Measurements from ENCODE around the gene ALOX5AP. TPM values are rescaled to one million over a fixed set of nuclear protein-coding genes. Genes with fewer than 3 reads are reported as not detected.

Gene ALOX5AP
- 52.0 TPM for polyA plus RNA-seq (2012; ENCODE audit: low read depth, missing spikeins)

DNA sequence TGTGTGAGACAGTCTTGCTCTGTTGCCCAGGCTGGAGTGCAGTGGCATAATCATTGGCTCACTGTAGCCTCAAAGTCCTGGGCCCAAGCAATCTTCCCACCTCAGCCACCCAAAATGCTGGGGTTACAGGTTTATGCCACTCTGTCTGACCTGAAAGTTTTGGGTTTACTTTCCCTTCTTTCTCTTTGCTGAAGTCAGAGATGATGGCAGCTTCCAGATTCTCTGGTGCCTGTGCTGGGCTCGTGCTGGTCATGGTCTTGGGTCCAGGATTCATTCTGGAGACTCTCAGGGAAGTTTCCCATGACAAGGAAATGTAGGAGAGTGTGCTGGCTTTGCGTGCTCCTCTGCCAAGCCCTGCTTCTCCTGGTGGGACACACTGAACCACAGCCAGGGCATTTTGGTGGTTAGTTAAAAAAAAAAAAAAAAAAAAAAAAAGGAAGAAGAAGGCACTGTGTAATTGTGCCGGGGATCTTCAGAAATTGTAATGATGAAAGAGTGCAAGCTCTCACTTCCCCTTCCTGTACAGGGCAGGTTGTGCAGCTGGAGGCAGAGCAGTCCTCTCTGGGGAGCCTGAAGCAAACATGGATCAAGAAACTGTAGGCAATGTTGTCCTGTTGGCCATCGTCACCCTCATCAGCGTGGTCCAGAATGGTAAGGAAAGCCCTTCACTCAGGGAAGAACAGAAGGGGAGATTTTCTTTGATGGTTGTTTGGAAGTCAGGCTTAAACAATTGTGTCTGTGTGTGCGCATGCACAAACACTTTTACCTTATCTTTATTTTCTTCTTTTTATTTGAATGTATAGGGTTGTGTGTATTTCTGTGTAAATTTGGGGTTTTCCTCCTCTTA is at the start of gene ALOX5AP:
ALOX5AP (plus strand) TSS at position 519 of the 847 bp plus-strand sequence; CDS start at position 582, 63 bp downstream.
- DNase-seq (ENCODE audit: insufficient read length, low spot score) (peak; percentile 42), FAIRE-seq (peak; percentile 85)
- TF ChIP-seq TAF1 (IDR thresholded peaks at IDR 0.05; ENCODE audit: low read depth, low read length) (peak; percentile 60; the same call in 1 of the 2 replicates), SPI1 (IDR thresholded peaks at IDR 0.05; ENCODE audit: low read depth, low read length) (peak; percentile 98), POLR2AphosphoS5 (IDR thresholded peaks at IDR 0.05; ENCODE audit: low read depth, low read length) (peak; percentile 76), POLR2A (IDR thresholded peaks at IDR 0.05; ENCODE audit: low read depth, low read length) (peak; percentile 90), POU2F2 (IDR thresholded peaks at IDR 0.05; ENCODE audit: low read depth, low read length) (peak; percentile 47; the same call in 1 of the 2 replicates), PAX5 (IDR thresholded peaks at IDR 0.05; ENCODE audit: insufficient read depth, low read length, severe bottlenecking) (no peak)

DNA sequence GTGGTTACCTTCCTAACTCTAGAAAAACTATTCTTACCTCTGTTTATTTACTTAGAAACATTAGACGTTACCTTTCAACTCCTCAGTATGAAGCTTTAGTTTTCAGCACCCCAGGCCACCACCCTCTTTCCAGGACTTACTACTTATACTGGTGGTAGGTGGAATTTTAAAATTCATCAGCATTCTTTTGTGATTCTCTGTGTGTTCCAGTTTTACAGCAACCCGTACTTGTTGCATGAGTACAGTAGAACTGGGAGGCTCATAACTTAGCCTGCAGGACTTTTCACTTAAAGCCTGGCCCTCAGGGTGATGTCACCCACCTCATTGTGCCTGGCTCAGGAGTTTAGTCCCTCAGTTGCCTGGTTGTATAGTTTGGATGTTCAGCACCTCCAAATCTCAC is 49.4 kb upstream of the ALOX5AP start:
- no peak for FAIRE-seq
- TF ChIP-seq POLR2AphosphoS5 (IDR thresholded peaks at IDR 0.05; ENCODE audit: low read depth, low read length) (no peak), POU2F2 (IDR thresholded peaks at IDR 0.05; ENCODE audit: low read depth, low read length) (no peak), PAX5 (IDR thresholded peaks at IDR 0.05; ENCODE audit: insufficient read depth, low read length, severe bottlenecking) (no peak), POLR2A (IDR thresholded peaks at IDR 0.05; ENCODE audit: low read depth, low read length) (no peak), SPI1 (IDR thresholded peaks at IDR 0.05; ENCODE audit: low read depth, low read length) (no peak), TAF1 (IDR thresholded peaks at IDR 0.05; ENCODE audit: low read depth, low read length) (no peak)
- DNase-seq (ENCODE audit: insufficient read length, low spot score), result no peak

DNA sequence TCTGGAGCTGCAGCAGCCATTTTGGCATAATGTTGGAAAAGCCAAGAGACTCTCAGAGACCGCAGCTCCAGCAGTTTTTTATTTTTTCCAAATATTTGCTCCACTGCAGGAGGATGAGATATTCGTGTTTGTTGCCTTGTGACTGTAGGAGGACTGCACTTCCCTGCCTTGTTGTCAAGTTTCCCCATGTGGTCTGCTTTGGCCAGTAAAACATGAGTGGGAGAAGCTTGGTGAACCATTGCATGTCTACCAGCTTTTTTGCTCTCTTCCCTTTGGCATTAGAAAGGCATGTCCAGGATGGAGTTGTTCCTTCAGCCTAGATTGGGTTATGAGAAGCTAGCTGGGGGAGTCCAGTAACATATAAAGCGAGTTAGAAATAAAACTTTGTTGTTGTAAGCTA is 47.7 kb upstream of the ALOX5AP start:
- TF ChIP-seq SPI1 (IDR thresholded peaks at IDR 0.05; ENCODE audit: low read depth, low read length) (no peak), POU2F2 (IDR thresholded peaks at IDR 0.05; ENCODE audit: low read depth, low read length) (no peak), TAF1 (IDR thresholded peaks at IDR 0.05; ENCODE audit: low read depth, low read length) (no peak), POLR2AphosphoS5 (IDR thresholded peaks at IDR 0.05; ENCODE audit: low read depth, low read length) (no peak), PAX5 (IDR thresholded peaks at IDR 0.05; ENCODE audit: insufficient read depth, low read length, severe bottlenecking) (no peak), POLR2A (IDR thresholded peaks at IDR 0.05; ENCODE audit: low read depth, low read length) (no peak)
- no peak for FAIRE-seq
- no peak for DNase-seq (ENCODE audit: insufficient read length, low spot score)

DNA sequence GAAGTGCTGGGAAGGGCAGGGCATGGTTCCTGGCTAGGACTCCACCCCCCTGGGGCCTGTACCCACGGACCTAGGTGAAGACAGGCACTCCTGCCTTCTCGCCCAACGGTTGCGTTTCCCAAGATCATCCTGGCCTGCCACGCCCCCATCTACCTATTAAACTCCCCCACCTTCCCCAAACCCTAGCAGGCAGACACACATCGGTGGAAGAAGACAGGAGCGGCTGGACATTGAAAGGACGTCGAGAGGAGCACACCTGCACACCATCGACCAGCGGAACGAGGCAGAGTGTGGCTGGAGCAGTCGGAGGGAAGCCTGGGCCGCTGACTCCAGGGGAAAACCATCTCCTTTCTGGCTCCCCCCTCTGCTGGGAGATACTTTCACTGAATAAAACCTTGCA is 45.6 kb upstream of the ALOX5AP start:
- no peak for DNase-seq (ENCODE audit: insufficient read length, low spot score)
- no peak for TF ChIP-seq PAX5 (IDR thresholded peaks at IDR 0.05; ENCODE audit: insufficient read depth, low read length, severe bottlenecking)
- no peak for TF ChIP-seq SPI1 (IDR thresholded peaks at IDR 0.05; ENCODE audit: low read depth, low read length)
- TF ChIP-seq POLR2A (IDR thresholded peaks at IDR 0.05; ENCODE audit: low read depth, low read length), result no peak
- no peak for TF ChIP-seq POU2F2 (IDR thresholded peaks at IDR 0.05; ENCODE audit: low read depth, low read length)
- TF ChIP-seq POLR2AphosphoS5 (IDR thresholded peaks at IDR 0.05; ENCODE audit: low read depth, low read length), result no peak
- no peak for TF ChIP-seq TAF1 (IDR thresholded peaks at IDR 0.05; ENCODE audit: low read depth, low read length)
- FAIRE-seq, result no peak

DNA sequence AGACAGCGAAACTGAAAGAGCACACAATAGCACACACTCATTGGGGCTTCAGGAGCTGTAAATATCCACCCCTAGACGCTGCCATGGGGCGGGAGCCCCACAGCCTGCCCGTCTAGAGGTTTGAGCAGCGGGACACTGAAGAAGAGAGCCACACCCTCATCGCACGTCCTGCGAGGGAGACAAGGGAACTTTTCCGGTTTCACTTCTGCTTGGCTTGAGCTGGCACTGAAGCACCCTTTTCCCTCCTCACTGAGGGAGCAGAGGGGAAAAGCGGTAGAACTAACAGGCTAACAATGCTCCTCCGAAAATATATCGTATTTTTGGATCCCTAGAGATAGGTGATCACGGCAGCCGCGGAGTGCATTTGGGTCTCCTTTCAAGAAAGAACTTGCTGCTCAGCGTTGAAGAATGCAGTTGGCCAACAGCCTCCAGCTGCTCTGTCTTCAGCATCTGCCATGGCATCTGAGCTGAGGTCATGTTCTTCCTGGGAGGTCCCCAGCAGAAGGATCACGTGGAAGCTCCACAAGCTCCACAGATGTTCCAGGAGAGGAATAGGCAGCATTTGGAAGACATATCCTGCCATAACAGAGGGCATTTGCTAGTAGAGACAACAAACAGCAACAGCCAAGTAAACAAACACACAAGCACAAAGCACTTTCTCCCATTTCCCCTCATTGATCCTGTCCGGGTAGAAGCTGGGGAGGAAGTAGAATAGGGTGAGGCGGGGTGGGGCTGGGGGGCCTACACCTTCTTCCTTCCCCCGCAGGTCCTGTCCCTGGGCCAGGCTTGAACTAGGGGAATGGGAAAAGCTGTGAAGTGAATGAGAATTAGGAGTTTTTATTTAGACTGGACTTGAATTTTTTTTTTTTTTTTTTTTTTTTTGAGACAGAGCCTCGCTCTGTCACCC is 44.8 kb upstream of the ALOX5AP start:
- FAIRE-seq (no peak), DNase-seq (ENCODE audit: insufficient read length, low spot score) (no peak)
- no peak for TF ChIP-seq POLR2AphosphoS5 (IDR thresholded peaks at IDR 0.05; ENCODE audit: low read depth, low read length)
- no peak for TF ChIP-seq PAX5 (IDR thresholded peaks at IDR 0.05; ENCODE audit: insufficient read depth, low read length, severe bottlenecking)
- TF ChIP-seq POU2F2 (IDR thresholded peaks at IDR 0.05; ENCODE audit: low read depth, low read length), result no peak
- TF ChIP-seq SPI1 (IDR thresholded peaks at IDR 0.05; ENCODE audit: low read depth, low read length), result peak; percentile 63
- no peak for TF ChIP-seq TAF1 (IDR thresholded peaks at IDR 0.05; ENCODE audit: low read depth, low read length)

DNA sequence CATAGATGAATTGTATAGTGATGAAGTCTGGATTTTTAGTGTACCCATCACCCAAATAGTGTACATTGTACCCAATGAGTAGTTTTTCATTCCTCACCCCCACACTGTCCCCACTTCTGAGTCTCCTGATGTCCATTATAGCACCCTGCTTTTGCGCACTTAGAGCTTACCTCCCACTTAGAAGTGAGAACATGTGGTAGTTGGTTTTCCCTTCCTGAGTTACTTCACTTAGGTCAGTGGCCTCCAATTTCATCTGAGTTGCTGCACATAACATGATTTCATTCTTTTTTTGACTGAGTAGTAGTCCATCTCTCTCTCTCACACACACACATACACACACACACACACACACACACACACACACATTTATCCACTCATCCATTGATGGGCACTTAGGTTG is 43.2 kb upstream of the ALOX5AP start:
- no peak for FAIRE-seq
- TF ChIP-seq POLR2A (IDR thresholded peaks at IDR 0.05; ENCODE audit: low read depth, low read length), result no peak
- DNase-seq (ENCODE audit: insufficient read length, low spot score), result no peak

DNA sequence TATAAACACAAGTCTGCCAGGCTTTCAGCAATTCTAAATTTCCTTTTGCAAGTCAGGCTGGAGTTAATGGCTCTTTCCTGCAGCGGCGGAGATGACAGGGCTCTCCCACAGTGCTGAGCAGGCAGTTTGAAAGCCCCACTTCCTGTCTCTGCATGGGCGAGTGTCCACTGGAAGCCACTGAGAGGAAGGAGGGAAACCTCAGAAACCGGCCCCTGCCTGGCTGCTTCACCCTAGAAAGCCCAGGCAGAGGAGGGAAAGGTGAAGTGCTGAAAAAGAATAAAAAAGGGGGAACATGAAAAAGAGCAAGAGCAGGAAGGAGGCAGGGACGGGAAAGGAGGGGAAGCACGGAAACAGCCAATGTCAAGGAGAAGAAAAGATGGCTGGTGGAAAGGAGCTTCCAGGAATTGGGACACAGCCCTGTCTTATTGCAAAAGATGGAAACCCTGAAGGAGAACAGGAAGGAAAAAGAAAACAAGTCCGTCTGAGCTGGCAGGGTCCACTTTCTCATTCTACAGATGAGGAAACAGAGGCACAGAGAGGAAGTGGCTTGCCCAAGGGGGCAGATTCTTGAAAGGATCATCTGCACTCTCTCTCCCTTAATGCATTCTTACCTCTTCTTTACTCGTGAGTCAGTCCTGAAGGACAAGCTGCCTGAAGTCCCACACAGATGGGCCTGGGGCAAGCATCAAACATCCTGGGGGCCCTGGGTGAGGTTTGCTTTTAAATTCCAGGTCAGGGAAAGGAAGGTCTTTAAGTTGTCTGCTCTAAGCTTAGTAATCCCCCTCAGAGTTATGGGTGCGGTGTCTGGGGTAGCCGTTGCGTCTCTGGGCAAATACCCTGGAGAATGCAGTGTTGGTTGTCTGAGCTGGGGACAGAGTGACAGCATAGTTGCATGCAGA is 38.8 kb upstream of the ALOX5AP start:
- FAIRE-seq, result no peak
- no peak for DNase-seq (ENCODE audit: insufficient read length, low spot score)
- peak; percentile 55 for TF ChIP-seq SPI1 (IDR thresholded peaks at IDR 0.05; ENCODE audit: low read depth, low read length)
- no peak for TF ChIP-seq POLR2AphosphoS5 (IDR thresholded peaks at IDR 0.05; ENCODE audit: low read depth, low read length)

DNA sequence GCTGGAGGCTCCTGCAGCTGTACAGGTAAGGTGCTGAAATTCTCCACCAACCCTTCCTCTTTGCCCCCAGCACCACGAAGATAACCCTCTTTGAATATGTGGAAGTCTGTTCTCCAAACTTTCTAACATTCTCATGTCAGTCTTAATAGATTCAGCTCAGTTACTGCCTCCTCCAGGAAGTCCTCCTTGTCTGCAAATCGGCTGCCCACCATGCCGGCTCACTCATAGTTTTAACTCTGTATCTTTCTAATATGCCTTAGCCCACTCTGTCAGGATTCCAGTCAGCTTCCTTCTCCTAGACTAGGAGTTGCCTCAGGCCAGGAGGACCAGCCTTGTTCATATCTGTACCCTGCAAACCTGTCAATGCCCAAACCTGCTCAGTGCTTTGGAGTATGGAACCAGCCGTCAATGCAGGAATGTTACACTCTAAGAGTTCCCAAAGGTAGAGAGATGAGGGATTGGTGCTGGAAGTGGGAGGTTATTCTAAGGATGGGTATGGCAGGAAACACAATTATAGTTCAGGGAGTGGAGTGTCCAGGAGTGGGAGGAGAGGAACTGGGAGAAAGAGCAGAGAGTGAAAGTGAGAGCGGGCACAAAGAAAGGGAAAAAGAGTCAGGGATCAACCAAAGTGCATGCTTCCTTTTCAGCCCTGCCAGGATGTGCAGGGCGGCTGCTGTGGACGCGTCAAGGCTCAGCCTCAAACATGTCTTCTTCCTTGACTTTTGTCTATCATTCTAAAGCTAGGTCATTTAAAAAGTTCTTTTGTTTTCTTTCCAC is 38.0 kb upstream of the ALOX5AP start:
- FAIRE-seq, result no peak
- TF ChIP-seq POU2F2 (IDR thresholded peaks at IDR 0.05; ENCODE audit: low read depth, low read length) (no peak), POLR2AphosphoS5 (IDR thresholded peaks at IDR 0.05; ENCODE audit: low read depth, low read length) (no peak), PAX5 (IDR thresholded peaks at IDR 0.05; ENCODE audit: insufficient read depth, low read length, severe bottlenecking) (no peak), SPI1 (IDR thresholded peaks at IDR 0.05; ENCODE audit: low read depth, low read length) (no peak), POLR2A (IDR thresholded peaks at IDR 0.05; ENCODE audit: low read depth, low read length) (no peak), TAF1 (IDR thresholded peaks at IDR 0.05; ENCODE audit: low read depth, low read length) (no peak)
- DNase-seq (ENCODE audit: insufficient read length, low spot score), result no peak
